GM12892 (cell line): ENCODE data around the gene ARID1B.

Source experiments
- POLR2A ChIP-seq: IDR thresholded peaks from 2 replicates; pipeline ENCODE4 v1.6.1; 2011; ENCODE audit warnings: low read depth, low read length, control low read depth
- POLR2AphosphoS5 ChIP-seq: IDR thresholded peaks from 2 replicates; pipeline ENCODE4 v1.6.1; 2011; ENCODE audit warnings: low read depth, low read length, control low read depth

- TF ChIP-seq POLR2A: no peak
- no peak for TF ChIP-seq POLR2AphosphoS5
These were observed 194.1 kb downstream of the ARID1B start for GRCh38 chr6:156971153-156971885.
